NB4 (cell line): ENCODE measurements around the gene GGACT.
"Not testable (repeated sequence)": the region's sequence is repeated elsewhere in the genome, so short reads cannot be mapped to it uniquely, and the experiment has no call there.

ENCODE experiments used
- DNase-seq: peaks from one replicate; pipeline ENCODE4 v3.0.0; 2010; ENCODE audit warnings: low read depth
- H3K4me3 ChIP-seq: one replicate; pipeline ENCODE4 v1.5.1; 2011; ENCODE audit warnings: mild to moderate bottlenecking, low read depth, low read length, moderate library complexity
- MYC ChIP-seq: IDR thresholded peaks from 2 replicates; pipeline ENCODE4 v1.6.1; 2011; ENCODE audit warnings: low read depth, low read length
- POLR2A ChIP-seq: IDR thresholded peaks from 2 replicates; pipeline ENCODE4 v1.6.1; 2011; ENCODE audit warnings: mild to moderate bottlenecking; ENCODE audit not compliant: insufficient read length; ENCODE audit errors: extremely low read depth
- TF ChIP-seq, protein P1 (sequence below): IDR thresholded peaks from 2 replicates; pipeline ENCODE4 v1.6.1; 2011; ENCODE audit warnings: low read depth, low read length
- TF ChIP-seq, protein P2 (sequence below): IDR thresholded peaks from one replicate; pipeline ENCODE4 v1.5.1; 2012; ENCODE audit warnings: low read depth, low read length

GGACT gene

DNA sequence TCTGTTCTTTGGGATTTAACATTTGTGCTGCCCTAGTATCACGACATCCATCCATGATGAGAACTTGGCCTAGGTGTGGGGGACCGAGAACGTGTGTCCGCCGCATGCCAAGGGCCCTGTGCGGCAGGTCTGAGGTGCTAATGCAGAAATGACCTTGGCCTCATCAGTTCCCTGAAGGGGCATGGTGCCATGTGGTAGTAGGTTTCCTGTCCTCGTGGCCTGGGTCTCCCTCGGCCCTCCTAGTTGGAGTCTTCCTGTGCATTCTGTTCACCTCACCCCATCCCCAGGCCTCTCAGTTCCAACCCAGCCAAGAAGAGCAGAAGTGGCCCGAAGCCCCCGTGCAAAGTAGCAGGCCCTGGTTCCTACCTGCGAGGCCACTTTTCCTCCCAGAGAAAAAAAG is 59.8 kb downstream of the GGACT start:
- no peak for DNase-seq
- TF ChIP-seq POLR2A (no peak), MYC (no peak)
- TF ChIP-seq, protein P1, sequence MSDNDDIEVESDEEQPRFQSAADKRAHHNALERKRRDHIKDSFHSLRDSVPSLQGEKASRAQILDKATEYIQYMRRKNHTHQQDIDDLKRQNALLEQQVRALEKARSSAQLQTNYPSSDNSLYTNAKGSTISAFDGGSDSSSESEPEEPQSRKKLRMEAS, result no peak
- TF ChIP-seq, protein P2, sequence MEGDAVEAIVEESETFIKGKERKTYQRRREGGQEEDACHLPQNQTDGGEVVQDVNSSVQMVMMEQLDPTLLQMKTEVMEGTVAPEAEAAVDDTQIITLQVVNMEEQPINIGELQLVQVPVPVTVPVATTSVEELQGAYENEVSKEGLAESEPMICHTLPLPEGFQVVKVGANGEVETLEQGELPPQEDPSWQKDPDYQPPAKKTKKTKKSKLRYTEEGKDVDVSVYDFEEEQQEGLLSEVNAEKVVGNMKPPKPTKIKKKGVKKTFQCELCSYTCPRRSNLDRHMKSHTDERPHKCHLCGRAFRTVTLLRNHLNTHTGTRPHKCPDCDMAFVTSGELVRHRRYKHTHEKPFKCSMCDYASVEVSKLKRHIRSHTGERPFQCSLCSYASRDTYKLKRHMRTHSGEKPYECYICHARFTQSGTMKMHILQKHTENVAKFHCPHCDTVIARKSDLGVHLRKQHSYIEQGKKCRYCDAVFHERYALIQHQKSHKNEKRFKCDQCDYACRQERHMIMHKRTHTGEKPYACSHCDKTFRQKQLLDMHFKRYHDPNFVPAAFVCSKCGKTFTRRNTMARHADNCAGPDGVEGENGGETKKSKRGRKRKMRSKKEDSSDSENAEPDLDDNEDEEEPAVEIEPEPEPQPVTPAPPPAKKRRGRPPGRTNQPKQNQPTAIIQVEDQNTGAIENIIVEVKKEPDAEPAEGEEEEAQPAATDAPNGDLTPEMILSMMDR, result no peak
- no peak overlapping the region for H3K4me3 ChIP-seq

DNA sequence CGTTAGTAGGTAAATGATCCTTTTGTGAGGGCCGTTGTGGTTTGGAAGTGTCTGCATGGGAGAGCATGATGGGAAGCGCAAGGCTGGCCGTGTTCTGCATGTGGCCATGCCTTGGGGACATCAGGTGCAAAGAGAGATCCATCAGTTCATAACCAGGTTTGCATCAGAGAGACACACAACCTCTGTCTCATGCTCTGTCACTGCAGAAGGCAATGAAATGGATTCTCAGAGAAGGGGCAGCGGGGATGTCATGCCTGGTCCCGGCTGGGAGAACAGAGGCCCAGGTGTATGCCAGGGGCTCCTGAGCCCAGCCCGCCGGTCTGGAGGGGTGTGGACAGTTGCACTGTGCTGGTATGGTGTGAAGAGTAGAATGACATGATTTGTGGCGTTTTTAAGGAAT is 60.2 kb downstream of the GGACT start:
- DNase-seq, result no peak
- no peak for TF ChIP-seq POLR2A
- no peak for TF ChIP-seq MYC
- TF ChIP-seq, protein P2, result no peak
- TF ChIP-seq, protein P1, result no peak
- H3K4me3 ChIP-seq, result no peak overlapping the region

DNA sequence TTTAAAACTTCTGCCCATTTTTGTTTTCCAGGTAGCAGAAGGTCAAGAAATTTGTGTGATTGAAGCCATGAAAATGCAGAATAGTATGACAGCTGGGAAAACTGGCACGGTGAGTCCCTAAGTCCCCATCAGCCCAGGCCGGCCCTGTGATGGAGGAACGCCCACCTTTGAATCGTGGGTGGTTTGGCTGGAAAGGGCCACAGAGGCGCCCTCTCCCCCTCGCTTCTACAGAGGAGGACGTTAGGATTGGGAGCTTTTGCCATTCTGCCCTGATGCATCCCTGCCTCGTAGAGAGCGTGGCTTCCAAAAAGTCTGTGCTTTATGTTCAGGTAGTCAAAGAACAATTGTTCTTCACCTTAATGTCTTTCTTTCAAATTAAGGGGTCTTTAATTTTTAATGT is 60.9 kb downstream of the GGACT start:
- TF ChIP-seq, protein P2, result no peak
- TF ChIP-seq, protein P1, result no peak
- no peak for TF ChIP-seq MYC
- H3K4me3 ChIP-seq, result no peak overlapping the region
- DNase-seq, result no peak

DNA sequence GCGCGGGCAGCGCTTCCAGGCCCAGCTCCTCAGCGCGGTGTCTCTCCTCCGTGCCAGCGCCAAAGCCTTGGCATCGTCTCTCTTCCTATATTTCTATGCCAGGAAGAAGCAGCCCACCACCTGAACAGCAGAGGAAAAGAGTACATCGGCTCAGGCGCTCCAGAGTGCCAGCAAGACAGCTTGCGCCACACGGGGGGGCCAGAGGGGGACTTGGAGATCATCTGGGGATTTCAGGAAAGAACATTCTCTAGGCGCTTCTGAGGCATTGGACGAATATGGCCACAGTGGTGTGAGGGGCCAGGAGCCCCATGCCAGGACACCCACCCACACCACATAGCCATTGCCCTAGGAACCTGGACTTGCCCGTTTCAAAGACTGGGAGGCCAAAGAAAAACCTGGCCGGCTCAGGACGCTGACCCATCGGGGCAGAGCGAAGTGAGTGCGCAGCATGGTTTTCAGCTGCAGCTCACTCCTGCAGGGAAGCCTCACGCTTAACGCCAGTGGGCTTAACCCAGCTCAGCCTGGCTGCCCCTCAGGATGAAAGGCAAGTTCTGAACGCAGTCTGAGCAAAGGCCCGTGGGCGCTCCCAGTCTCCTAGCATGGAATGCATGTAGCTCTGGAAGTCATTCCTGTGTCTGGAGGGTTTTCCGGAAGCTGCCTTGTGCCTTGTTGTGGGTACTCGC is 62.1 kb downstream of the GGACT start:
- TF ChIP-seq, protein P1, result no peak
- TF ChIP-seq, protein P2, result no peak
- TF ChIP-seq POLR2A (no peak), MYC (no peak)
- H3K4me3 ChIP-seq, result no peak overlapping the region
- no peak for DNase-seq

DNA sequence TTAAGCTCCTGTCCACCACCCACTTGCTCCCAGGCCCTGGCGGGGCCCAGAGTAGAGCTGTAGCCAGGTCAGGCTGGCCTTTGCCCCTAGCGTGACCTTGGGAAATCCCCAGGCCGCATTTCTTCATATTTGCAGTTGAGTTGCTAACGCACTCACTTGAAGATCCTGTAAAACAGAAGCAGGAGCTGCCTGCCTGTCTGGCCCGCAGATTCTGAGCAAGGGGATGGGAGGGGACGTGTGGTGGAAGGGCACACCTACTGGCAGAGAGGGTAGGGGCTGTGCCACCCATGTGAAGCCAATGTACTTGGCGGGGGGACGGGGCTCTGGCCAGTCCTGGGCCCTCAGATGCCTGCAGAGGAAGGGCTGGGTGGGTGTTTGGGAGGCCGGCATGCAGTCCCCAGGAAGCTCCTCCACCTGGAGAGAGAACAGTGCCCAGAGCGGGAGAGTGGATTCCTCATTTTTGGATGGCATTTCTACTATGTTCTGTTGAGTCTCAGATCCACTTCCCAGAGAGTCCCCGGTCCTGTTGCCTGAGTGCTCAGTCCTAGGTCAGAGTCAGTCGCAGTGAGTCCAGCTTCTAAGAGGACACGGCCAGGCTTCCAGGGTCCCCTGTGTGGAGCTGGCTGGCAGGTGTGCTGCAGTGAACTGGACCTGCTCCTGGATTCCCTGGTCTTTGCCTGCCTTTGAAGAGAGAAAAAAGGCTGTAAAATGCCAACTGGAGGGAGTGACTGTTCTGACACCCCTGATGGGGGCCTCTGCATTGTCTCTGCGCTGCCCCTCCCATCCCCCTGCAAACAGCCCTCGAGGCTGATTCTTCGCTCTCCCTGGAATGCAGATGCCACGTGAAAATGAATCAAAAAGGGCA is 62.9 kb downstream of the GGACT start:
- no peak overlapping the region for H3K4me3 ChIP-seq
- no peak for DNase-seq
- TF ChIP-seq, protein P2, result no peak
- no peak for TF ChIP-seq POLR2A
- TF ChIP-seq, protein P1, result no peak
- no peak for TF ChIP-seq MYC

DNA sequence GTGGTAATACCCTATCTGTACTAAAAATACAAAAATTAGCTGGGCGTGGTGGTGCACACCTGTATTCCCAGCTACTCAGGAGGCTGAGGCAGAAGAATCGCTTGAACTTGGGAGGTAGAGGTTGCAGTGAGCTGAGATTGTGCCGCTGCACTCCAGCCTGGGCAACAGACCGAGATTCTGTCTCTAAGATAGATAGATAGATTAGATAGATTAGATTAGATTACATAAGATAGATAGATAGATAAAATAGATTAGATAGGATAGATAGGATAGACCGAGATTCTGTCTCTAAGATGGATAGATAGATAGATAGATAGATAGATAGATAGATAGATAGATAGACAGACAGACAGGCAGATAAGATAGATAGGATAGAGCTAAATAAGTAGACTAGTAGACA is 63.9 kb downstream of the GGACT start:
- H3K4me3 ChIP-seq, DNase-seq: not testable (repeated sequence)
